RCC 7860 (cell line): ENCODE results near the gene USH2A.

Experiments
- DNase-seq: peaks from one replicate; pipeline ENCODE4 v3.0.0-alpha.2; 2015; ENCODE audit warnings: low spot score
- FAIRE-seq: peaks from 2 replicates; lab custom pipeline; 2012; peaks lifted over from hg19 to GRCh38; lab: Jason Lieb, UNC

Gene USH2A

DNA sequence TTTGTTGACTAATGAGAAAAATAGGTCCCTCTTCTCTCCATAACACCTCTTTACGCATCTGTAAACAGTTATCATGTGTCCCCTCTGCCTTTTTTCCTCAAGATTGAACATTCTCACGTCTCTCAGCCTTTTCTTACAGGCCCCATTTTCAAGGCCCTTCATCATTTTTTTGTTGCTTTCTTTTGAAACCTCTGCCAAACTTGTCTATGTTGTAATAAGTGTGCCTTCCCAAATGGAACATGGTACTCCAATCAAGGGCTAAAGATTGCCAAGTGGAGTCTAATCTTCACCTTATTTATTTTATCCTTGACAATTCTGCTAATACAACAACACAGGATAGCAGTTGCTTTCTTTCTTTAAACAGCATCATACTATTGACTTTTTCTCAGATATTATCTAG lies 280.3 kb downstream of the USH2A start:
- DNase-seq (no peak), FAIRE-seq (no peak)

DNA sequence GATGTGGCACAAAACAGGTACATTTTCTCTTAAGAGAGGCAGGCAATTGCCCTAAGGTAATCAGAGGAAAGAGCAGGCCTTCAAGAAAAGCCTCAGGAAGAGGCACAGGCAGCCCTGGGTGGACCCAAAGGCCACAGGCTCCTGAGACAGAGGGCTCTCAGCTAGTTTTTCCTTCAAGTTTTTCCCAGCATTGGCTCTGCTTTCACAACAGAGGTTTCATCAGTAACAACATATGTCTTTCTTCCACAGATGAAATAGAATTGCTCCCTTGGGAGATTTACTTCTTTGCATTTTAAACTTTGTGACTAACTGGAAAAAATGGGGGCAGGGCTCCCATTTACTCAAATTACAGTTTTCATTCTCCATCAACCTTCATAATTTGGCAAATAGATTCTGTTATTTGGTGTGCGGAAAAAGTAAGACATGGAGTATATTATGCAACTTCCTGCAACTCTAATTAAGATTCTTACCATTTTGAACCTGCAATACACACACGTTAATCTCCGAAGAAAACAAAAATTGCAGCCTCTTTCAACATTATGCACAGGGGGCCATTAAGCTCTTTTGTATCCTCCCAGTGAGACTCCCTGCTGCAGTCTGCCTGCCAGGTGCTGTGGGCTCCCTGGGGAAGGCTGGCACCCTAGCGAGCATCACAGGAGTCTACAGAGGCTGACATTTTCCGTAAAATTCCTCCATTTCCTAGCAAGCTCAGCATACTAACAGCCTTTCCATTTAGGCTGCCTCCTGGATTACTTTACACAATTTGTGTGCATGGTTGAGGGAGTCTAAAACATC lies 282.3 kb downstream of the USH2A start:
- FAIRE-seq (no peak), DNase-seq (no peak)

DNA sequence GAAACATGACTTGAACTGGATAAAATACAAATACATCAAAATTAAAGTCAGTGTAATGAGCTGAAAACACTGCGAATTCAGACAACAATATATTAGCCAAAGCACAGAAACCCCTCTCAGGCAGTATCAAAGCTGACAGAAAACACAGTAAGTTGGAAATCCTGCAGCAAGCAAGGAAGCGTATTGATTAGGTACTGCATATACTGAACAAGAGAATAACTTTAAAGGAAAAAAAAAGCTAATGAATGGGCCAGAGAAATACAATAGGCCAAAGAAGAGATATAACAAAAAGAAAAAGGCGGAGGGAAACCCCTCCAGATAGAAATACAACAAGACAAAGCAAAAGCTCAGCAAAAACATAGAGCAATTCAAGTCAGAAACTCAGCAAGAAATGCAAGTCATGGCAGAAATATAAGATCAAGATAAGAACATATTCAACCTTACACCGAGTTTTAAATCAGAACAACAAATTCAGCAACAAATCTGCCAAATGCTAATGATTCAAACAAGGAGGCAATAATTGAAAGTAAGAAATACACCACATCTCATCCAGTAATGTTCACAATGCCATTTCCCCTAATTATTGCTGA lies 299.0 kb downstream of the USH2A start:
- DNase-seq (no peak), FAIRE-seq (no peak)

DNA sequence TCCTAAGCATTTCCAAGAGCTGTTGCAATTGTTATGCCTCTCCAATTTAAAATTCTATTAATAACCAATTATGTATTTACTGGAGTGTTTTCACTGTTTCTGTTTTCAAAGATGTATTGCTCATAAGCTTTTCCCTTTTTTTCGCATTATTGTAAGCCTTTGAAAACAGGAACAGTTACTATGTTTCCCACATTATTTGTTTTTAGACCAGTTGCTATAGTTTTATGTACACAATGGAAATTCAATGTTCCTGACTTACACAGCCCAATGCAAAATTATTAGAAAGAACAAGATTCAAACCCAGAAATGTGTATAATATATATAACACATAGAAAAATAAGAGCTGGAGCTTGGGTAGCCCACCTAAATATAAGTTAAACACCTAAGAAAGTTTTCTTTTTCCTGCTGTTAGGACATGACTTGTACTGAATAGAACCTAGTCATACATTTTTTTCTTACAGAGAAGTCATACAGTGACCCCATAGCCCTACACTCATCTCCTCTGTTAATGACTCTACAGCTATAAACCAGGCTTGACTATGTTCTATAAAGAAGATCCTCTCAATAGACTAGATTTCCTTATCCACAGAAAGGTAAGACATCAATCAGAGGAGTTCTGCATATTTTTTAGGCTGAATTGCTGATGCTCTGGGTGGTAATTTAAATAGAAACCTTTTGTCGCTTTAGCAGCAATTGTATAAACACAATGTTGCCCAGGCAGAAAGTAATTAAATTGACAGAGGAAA lies 299.6 kb downstream of the USH2A start:
- no peak for FAIRE-seq
- DNase-seq: no peak

DNA sequence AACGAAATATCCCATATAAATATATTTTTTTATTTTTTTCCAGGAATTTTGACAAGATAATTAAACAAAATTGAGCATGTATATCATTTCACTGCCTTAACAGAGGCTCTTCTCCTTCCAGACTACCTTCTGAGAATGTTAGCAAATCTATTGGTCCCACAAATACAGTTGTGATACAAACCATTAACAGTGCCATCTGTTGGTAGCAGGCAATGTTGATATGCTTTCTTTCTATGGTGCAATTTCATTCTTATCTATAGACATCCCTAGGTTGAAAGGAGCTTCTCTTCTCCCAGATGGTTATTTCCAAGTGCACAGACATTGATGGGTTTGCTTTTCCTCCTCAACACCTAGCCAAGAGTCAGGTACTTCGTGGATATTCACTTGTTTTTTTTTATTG lies 303.6 kb downstream of the USH2A start:
- FAIRE-seq (peak; percentile 60), DNase-seq (peak; percentile 34)

DNA sequence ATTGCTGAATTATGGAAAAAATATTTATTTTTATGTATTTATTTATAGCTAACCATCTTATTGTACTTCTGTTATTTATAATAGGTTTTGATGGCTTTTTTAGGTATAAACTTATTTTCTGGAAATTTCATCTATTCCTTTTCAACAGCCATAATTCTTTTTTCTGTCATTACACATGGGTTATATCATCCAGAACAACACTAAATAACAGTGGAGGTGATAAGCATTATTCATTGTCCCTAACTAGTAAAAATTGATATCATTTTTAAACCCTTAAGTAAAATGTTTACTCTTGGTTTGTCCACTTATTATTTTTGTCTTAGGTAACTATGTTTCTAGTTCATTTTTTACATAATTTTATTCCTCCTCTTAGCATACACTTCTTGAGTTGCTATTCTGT lies 309.1 kb downstream of the USH2A start:
- FAIRE-seq: no peak

DNA sequence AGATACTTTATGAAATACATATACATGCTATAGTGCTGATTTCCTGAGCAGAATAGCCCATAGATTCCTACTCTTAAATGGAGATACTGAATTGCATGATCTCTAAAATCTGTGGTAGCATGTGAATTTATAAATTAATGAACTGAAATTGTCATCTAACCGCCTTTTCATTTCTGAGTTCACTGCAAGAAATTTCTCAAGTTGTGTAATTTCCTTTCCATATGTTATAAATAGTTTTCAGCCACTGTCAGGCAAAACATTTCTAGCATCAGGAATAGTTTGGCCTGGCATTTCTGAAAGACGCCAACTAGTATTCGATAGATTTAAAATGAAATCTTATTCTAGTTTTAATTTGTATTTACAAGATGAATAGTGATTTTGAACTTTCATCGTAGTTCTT lies 310.1 kb downstream of the USH2A start:
- no peak for FAIRE-seq
- no peak for DNase-seq

More for the DNA sequence above, 309.1 kb downstream of the USH2A start:
- DNase-seq: no peak

DNA sequence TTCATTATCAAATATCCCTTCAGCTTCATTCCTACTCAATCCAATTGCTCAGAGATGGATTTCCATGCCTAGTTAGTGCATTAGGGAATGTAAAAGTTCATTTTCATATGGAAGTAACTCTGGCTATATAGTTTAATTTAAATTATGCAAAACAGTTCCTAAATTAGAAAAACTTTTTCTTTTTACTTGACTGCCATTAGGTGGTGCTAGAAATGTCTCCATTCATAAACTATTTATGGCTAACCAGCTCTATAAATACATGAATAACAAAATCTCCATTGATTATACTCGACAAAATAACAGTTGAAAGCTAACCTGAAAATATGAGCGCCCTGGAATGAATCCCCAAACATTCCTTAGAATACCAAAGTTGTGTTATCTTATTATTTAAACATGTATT lies 311.4 kb downstream of the USH2A start:
- DNase-seq: no peak
- FAIRE-seq: no peak

DNA sequence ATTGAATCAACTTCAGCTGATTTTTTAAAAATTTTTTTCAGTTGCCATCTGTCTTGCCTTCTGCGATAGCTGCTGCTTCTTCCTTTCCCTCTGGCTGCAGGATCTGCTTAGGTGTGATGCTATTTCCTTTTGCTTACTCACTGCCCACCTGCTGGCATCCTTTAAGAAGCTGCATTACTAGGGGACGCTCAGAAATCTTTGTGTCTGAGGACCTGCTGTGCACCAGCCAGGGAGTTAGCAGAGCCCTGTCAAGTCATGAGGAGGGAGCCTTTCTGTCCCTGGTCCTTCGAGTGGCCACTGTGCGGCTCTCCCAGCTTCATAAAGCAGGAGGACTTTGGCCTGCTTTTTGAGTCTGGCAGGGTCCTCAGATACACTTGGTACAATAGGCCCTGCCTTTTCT lies 327.8 kb downstream of the USH2A start:
- FAIRE-seq: no peak
- no peak for DNase-seq

DNA sequence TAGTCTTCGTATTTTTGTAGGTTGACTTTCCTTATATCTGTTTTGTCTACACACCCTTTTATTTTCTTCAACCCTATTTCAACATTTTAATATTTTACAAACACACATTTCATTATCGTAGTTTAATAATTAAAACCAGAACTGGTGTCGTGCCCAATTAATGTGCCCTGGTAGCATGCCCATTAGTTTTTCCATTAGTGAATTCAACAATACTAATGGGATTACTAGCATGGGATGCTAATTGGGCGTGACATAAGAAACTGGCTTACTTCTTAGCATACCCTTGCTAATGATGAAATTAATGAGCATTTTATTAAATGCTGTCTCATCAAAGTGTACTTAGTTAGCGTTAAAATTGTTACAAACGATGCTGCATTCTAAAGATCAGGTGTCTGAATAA lies 332.7 kb downstream of the USH2A start:
- DNase-seq: no peak
- no peak for FAIRE-seq

DNA sequence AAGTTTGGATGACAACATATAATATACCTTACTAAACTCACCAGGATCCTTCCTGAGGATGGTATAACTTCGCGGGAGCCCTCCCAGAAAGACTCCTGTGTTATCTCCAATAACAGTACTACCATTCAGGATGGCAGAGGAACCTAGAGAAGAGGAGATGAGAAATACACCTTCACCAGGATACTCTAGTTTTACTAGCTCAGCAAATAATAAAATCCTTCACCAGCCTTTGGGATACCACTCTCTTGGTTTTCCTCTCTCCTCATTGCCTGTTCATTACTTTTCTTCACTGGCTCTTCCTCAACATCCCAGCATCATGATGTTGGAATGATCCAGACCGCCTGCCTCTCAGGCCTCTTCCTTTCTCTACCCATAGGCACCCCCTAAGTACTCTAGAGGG lies 336.6 kb downstream of the USH2A start:
- FAIRE-seq: no peak
- DNase-seq: no peak

DNA sequence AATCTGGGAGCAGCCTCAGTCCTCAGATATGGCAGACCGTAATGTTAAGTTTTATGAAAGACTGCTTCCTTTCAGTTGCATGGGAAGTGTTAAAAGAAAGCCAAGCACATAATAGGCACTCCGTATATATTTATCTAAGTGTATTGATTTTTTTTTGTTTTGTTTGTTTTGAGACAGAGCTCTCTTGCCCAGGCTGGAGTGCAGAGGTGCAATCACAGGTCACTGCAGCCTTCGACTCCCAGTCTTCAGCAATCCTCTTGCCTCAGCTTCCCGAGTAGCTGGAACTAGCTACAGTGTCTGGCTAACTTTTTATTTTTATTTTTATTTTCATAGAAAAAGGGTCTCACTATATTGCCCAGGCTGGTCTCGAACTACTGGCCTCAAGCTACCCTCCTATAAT lies 341.8 kb downstream of the USH2A start:
- DNase-seq (no peak), FAIRE-seq (no peak)

DNA sequence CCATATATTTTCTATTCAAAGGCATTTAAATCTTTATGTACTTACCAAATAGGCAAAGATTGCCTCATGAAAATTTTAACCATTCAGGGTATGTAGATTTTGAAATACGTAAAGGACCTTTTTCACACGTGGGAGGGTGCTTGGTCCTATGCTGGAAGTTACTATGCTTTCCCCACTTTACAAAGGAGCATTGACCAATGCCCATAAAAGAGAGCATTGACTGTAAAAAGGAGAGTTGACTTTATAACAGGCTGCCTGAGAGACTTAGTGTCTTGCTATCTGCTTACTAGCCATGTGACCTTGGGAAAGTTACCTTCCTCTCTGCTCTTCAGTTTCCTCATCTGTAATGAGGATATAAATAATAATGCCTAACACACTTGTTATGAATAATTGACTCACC lies 346.5 kb downstream of the USH2A start:
- FAIRE-seq (no peak), DNase-seq (no peak)

DNA sequence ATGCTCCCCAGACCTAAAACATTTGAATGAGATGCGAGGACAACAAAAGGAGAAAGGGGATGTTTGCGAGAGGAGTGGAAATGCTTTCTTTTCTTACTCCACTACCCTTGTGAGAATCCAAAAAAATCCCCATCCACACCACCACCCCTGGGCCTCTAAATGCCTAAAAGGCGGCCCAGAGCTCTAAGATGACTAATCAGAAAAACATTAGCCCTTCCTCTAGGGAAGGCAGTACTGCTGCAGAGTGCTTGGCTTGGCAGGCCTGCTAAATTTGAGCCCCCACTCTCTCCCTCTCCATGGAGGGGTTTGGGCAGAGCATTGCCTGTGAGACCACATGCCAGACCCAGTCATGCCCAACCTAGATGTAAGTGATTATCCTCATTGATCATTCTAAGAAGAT lies 347.9 kb downstream of the USH2A start:
- no peak for DNase-seq

DNA sequence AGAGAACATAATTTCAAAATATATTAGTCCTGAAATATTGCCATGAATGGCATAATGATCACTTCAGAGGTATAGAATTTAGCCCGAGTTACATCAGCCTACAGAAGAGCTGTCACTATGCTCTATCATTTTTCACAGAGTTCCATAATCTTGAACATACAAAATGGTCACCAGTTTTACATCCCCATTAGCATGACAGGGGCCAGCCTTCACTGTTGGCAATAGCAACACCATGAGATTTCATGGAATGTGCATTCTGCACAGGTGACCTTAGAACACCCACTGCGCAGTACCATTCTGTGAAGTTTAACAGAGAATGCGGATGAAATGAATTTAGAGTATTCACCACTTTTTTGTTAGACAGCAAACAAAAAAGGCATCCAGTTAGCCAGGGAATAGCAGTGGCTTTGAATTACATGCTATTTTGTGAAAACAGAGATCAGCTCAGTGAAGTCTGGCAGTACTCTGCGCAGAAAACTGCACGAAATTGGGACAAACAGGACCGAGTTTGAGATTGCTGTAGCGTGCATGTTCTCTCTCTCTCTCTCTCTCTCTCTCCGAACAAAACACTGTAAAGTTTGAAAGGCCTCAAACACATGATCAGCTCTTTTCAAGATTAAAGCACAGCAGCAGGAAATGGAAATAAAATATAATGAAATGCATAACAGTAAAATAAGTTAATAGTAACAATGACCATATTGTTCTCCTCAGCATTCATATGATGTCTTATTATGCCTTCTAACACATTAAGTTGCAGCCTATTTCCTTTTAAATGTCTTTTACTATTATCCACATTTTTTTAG lies 349.3 kb downstream of the USH2A start:
- FAIRE-seq (no peak), DNase-seq (no peak)

More for the DNA sequence above, 347.9 kb downstream of the USH2A start:
- no peak for FAIRE-seq

DNA sequence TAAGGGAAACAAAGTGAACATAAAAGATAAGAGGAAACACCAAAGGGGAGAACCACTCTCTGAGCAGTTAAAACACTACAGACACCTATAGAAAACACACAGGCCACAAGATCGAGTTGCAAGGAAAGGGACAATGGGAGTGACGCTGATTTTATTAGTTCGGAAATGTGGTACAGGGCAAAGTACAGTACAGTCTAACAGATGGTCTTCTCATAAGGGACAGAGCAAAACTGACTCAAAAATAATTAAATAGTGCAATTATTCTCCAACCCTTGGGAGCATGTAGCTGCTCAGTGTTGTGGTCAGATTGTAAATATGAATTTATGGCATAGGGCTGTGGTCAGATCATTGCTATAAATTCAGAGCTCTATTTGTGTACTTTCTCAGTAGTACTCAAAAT lies 352.0 kb downstream of the USH2A start:
- FAIRE-seq: no peak

DNA sequence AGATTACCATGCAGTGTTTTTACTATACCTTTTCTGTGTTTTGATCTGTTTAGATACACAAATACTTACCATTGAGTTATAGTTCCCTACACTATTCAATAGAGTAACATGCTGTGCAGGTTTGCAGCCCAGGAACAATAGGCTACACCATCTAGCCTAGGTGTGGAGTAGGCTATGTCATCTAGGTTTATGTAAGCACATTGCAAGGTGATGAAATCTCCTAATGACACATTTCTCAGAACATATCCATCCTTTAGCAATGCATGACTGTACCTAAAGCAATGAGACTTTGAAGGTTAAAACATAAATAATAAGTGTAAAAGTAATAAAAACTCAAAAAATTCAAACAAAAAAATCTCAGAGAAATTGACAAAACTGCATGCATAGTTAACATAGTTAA lies 358.6 kb downstream of the USH2A start:
- no peak for DNase-seq
- no peak for FAIRE-seq

More for the DNA sequence above, 352.0 kb downstream of the USH2A start:
- DNase-seq: no peak

DNA sequence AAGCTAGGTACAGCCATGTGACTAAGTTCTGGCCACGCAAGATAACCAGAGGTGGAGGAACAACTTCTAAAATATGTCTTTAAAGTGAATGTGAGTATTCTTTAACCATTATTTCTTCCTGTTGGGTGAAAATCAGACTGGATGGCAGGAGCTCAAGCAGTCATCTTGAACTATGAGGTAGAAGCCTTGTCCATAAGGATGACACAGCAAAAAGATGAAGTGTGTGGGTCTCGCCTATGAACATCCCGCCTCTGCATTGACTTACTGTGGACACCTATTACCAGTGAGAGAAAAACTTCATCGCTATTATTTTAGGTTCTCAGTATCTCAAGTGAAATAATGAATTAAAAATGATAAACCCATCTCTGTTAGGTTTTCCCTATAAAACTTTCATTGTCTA lies 365.3 kb downstream of the USH2A start:
- no peak for DNase-seq
- FAIRE-seq: no peak

DNA sequence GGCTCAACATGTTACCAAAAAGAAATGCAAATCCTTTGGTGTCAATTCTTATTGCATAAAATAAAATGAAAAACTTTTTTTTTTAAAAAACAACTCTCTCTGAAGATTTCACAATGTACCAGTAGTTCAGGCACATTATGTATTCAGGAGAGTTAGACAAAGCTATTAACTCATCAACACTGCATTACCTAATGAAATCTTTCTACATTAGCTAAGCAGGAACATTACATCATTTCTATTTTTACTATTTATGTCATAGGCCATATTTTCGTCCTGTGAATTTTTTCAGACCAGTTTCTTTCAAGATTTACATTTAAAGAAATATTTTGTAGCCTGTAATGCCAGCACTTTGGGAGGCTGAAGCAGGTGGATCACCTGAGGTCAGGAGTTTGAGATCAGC lies 366.2 kb downstream of the USH2A start:
- DNase-seq (no peak), FAIRE-seq (no peak)

DNA sequence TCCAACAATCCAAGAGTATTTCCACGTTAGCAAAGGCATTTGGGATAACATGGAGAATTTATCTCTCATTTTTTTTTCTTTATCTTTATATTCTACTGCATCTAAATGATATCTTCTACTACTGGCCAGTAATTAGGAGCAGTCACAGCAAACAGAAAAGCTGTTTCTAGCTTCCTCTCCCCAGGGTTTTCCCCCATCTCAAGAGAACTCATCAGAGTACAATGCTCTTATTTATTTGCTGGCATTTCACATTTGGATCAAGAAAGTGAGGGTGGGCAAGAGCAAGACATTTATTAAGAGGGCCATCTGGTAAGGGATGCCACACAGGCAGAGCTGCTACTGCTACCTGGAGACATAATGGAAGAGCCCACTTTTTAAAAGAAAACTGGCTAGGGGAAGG lies 368.2 kb downstream of the USH2A start:
- FAIRE-seq (no peak), DNase-seq (no peak)

DNA sequence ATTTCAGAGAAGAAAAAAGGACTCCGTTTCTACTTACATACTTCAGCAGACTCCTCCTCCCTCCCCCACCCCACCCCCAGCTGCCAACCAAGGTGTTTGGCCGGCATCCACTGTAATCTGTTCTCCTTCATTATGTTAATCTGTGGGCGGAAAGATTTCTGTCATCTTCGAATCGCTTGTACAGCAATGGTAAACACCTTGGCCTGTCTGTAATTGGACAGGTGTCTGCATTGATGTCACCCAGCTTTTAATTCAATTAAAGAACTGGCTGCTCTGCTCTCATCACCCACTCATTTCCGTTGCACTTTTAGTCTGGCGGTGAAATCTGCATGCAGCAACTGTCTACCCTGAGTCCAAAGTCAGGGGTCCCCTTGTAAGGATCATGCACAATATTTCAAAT lies 368.6 kb downstream of the USH2A start:
- FAIRE-seq (no peak), DNase-seq (no peak)
